GM21576 (cell line): Measurements from ENCODE around the gene TOMM22.

Source experiments
- ATAC-seq: cut with Tn5 transposase; IDR thresholded peaks from one replicate; pipeline ENCODE4 v1.9.1; 2021; ENCODE audit warnings: mild to moderate bottlenecking, moderate library complexity; ENCODE audit not compliant: unreplicated experiment

TOMM22 gene

GRCh38 chr22:38713921-38714320 lies 32.2 kb downstream of the TOMM22 start:
- no peak for ATAC-seq

- ATAC-seq, result no peak
Measured at GRCh38 chr22:38715176-38715764, 33.5 kb downstream of the TOMM22 start.

DNA sequence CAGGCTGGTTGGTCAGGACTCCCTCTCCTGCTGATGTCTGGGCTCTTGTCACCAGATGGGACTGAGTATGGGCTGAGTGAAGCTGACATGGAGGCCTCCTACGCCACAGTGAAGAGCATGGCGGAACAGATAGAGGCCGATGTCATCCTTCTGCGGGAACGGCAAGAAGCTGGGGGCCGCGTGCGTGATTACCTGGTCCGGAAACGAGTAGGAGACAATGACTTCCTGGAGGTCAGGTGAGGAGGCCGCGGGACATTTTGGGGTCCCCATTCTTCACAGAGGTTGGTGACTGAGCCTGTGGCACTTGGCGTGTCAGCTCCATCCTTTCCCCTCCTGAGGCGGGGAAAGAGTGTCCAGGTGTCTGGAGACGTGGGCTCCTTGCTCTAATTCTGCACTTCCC lies 34.1 kb downstream of the TOMM22 start:
- no peak for ATAC-seq

DNA sequence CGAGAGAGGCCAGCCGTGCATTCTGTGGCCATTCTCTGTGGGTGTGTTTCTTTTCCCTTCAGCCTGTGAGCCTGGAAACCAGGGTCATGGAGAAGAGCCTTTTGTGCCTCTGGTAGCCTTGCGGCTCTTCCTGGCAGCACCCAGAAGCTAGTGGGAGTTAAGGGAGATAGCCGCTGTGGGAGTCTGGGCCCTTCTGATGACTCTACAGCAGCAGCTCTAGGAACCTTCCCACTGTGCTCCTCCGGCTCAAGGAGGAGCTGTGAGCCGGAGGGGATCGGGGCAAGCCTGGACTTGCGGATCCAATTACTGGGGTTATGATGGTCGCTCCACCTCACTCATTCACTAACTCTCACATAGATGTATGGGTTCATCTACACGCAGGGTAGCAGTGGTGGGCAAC lies 34.5 kb downstream of the TOMM22 start:
- ATAC-seq, result no peak

DNA sequence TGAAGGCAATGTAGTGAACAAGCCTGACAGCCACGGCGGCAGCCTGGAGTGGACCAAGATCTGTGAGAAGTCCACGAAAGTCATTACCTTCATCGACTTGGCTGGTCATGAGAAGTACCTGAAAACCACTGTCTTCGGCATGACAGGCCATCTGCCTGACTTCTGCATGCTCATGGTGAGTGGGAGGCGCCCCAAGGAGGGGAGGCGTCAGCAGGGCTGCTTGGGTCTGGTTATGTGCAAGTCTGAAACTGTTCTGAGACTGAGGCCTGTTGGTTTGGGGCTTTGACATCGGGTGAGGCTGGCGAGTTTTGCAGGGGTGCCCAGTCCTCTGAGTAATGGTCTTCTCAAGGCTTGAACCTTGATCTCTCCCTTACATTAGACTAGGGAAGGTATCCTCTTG lies 35.1 kb downstream of the TOMM22 start:
- no peak for ATAC-seq

GRCh38 chr22:38717244-38717643 lies 35.5 kb downstream of the TOMM22 start:
- no peak for ATAC-seq

DNA sequence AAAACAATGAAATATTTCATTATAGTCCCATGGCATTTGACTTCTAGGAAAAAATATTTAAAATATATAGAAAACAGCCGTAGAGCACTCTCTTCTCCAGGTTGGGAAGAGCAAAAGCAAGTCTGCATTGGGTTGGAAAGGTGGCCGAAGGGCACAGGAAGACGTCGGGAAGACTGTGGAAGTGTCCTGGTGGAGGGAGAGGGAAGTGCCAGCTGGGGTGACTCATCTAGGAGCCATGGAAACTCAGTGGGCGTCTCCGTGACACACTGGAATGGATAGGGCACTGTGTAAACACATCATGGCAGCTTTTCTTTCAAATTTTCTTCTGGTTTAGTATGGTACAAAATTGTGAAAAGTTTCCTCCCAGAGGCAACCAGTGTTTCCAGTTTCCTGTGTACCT lies 36.7 kb downstream of the TOMM22 start:
- no peak for ATAC-seq

- ATAC-seq, result no peak
Measured at GRCh38 chr22:38719196-38719595, 37.4 kb downstream of the TOMM22 start.

GRCh38 chr22:38720350-38720749 lies 38.6 kb downstream of the TOMM22 start:
- ATAC-seq, result no peak

- ATAC-seq, result no peak
Measured at GRCh38 chr22:38721551-38721950, 39.8 kb downstream of the TOMM22 start.

GRCh38 chr22:38724176-38724575 lies 42.4 kb downstream of the TOMM22 start:
- no peak for ATAC-seq

DNA sequence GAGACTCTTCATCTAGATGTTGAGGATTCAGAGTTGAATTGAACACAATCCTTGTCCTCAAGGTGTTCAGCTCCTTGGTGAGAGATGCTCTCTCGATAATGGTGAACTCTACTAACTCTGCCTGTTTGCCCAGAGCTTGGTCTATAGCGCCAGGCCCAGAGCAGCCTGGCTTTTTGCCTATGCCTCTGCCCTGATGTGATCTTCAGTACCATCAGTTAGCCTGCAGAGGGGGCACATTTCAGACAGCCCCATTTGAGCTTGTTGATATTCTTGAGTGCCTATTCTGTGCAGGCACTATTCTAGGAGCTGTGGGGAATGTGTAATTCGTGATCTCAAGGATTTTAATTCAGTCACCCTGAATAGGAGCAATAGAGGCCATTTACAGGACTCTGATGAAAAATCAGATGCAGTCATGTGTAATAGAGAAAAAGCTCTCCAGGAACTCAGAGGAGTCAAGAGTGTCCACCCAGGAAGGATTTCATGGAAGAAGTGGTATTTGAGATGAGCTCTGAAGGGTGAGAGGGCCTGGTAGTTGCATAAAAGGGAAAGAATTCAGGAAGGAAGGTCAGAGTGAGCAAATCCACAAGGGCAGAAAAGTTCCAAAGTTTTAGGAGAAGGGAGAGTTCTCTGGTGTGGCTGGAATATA lies 43.3 kb downstream of the TOMM22 start:
- ATAC-seq, result no peak

GRCh38 chr22:38725900-38726655 lies 44.3 kb downstream of the TOMM22 start:
- no peak for ATAC-seq

- ATAC-seq, result no peak
Measured at GRCh38 chr22:38727123-38727522, 45.4 kb downstream of the TOMM22 start.

DNA sequence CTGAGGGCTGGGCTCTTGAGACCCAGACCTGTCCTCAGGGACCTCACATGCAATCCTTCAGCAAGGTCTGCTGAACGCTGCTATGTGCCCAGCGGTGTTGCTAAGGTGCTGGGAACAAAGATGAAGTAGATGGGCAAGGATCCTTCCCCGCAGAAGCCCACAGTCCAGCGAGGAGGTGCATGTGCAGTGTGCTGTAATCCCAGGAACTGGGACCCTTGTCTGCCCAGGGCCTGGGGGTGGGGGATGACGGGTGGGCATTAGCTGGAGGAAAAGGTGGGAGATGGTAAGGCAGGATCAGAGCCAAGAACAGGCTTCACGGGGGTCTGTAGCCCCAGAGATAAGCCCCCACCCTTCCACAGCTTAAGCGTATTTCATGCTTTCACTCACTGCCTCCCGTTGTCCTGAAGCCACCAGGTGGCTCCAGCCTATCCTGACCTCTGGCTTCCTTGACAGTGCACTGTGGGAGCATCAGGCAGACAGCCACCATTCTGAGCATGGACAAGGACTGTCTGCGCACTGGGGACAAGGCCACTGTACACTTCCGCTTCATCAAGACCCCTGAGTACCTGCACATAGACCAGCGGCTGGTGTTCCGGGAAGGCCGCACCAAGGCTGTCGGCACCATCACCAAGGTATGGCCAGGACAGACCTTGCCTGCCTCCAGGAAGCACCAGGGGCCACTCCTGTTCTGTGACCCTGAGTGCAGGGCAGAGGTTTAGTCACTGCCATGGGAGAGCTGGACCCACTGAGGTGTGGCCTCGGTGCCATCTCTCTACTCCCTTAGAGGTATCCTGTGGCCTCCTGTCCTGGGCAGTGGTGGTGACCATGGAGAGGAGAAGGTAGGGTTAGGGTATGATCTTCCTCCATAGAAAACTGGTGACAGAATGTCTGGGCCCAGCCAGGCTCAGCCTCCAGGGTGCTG lies 46.0 kb downstream of the TOMM22 start:
- no peak for ATAC-seq

DNA sequence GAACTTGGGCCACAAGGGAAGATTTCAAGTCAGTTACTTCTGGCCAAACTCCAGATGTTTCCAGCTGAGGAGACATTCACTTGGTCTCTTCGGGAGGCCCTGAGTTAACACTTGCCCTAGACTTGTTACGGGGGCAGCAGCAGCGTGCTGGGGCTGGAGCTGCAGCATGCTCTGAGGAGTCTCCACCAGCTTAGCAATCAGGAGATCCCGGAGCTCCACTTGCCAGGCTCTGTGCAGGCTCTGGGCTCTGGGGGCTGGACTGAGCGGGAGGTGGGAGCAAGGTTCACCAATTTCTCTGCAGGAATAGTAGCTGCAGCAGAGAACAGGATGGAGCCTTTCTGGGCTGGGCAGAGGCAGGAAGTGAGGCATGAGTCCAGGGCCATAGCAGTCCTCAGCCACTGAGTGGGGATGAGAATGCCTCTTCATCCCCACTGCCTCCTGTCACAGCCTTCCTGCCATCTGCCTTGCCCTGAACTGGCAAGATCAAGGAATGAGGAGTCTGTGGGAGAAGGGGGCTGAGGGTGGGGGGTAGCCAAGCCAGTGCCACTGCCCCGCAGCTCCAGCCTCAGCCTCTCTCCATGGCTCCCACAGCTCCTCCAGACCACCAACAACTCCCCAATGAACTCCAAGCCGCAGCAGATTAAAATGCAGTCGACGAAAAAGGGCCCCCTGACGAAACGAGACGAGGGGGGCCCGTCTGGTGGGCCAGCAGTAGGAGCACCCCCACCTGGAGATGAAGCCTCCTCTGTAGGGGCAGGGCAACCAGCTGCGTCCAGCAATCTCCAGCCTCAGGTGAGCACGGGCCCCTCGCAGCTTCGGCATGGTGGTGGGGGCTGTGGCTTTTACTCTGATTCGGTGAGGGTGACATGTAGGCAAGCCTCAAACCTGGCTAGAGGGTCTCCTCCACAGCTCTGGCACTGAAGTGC lies 47.4 kb downstream of the TOMM22 start:
- no peak for ATAC-seq

- ATAC-seq, result no peak
Measured at GRCh38 chr22:38729946-38730345, 48.2 kb downstream of the TOMM22 start.

- no peak for ATAC-seq
Measured at GRCh38 chr22:38730411-38730871, 48.7 kb downstream of the TOMM22 start.

- ATAC-seq, result no peak
Measured at GRCh38 chr22:38731703-38732161, 50.0 kb downstream of the TOMM22 start.

DNA sequence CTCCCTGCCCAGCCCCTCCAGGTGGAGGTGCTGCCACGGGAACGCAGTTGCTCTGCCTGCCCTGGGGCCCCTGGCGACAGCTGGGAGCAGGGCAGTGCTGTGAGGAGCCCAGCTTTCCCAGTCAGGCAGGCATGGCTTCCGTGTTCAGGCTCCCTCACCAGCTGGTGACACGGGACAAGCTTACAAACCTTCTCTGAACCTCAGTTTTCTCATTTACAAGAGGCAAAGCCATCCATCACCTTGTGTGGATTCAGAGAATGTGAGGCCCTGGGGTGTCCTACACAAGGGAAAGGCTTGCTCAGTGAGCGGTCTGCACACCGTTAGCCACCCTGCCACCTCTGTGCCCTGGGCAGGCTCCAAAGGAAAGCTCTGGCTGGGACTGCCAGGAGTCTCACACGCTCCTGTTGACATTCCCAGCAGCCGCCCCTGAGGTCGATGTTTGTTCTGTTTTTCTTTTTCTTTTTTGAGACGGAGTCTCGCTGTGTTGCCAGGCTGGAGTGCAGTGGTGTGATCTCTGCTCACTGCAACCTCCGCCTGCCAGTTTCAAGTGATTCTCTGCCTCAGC lies 50.6 kb downstream of the TOMM22 start:
- ATAC-seq, result no peak
